Mesendoderm (in vitro differentiated cells): Measurements from ENCODE around the gene CDCA8.
"Not testable (repeated sequence)": the region's sequence is repeated elsewhere in the genome, so short reads cannot be mapped to it uniquely, and the experiment has no call there.

Experiments used
- DNase-seq: peaks from one replicate; pipeline ENCODE4 v3.0.0; 2013
- H2AK5ac ChIP-seq: 2 replicates; pipeline ENCODE4 v1.6.1; 2013; ENCODE audit warnings: low read length, inconsistent platforms
- H2BK120ac ChIP-seq: 2 replicates; pipeline ENCODE4 v1.6.1; 2013; ENCODE audit warnings: low read depth, mild to moderate bottlenecking, low read length, moderate library complexity, mixed read lengths
- H2BK15ac ChIP-seq: replicated peaks from 2 replicates; pipeline ENCODE4 v1.6.1; 2013; ENCODE audit warnings: low read depth, mild to moderate bottlenecking, moderate library complexity
- H2BK5ac ChIP-seq: 2 replicates; pipeline ENCODE4 v1.6.1; 2013; ENCODE audit warnings: low read length, inconsistent platforms
- H3K18ac ChIP-seq: 2 replicates; pipeline ENCODE4 v1.6.1; 2013; ENCODE audit warnings: mild to moderate bottlenecking, low read length, mixed read lengths
- H3K23ac ChIP-seq: one replicate; pipeline ENCODE4 v1.6.1; 2013; ENCODE audit warnings: low read length
- H3K27ac ChIP-seq: 2 replicates; pipeline ENCODE4 v1.5.1; 2013; ENCODE audit warnings: low read depth, mild to moderate bottlenecking, inconsistent platforms, low read length, moderate library complexity
- H3K27me3 ChIP-seq: 2 replicates; pipeline ENCODE4 v1.6.1; 2013; ENCODE audit warnings: low read length, control low read depth, mild to moderate bottlenecking, inconsistent platforms; ENCODE audit not compliant: insufficient read depth, poor library complexity
- H3K36me3 ChIP-seq: 2 replicates; pipeline ENCODE4 v1.6.1; 2013; ENCODE audit warnings: low read length, inconsistent platforms; ENCODE audit not compliant: control insufficient read depth, insufficient read depth
- H3K4ac ChIP-seq: one replicate; pipeline ENCODE4 v1.6.1; 2013; ENCODE audit warnings: low read depth, mild to moderate bottlenecking, low read length, moderate library complexity
- H3K4me1 ChIP-seq: 2 replicates; pipeline ENCODE4 v1.6.1; 2013; ENCODE audit warnings: low read depth, low read length, inconsistent platforms; ENCODE audit not compliant: control insufficient read depth
- H3K4me2 ChIP-seq: 2 replicates; pipeline ENCODE4 v1.6.1; 2013; ENCODE audit warnings: low read length
- H3K4me3 ChIP-seq: 2 replicates; pipeline ENCODE4 v1.5.1; 2013; ENCODE audit warnings: mild to moderate bottlenecking, low read length
- H3K56ac ChIP-seq: one replicate; pipeline ENCODE4 v1.6.1; 2013; ENCODE audit warnings: low read length
- H3K79me1 ChIP-seq: 2 replicates; pipeline ENCODE4 v1.6.1; 2013; ENCODE audit warnings: low read length, inconsistent platforms
- H3K79me2 ChIP-seq: 2 replicates; pipeline ENCODE4 v1.6.1; 2013; ENCODE audit warnings: mild to moderate bottlenecking, low read length; ENCODE audit not compliant: control insufficient read depth, insufficient read depth
- H3K9ac ChIP-seq: 2 replicates; pipeline ENCODE4 v1.6.1; 2013; ENCODE audit warnings: low read length, inconsistent platforms
- H4K5ac ChIP-seq: one replicate; pipeline ENCODE4 v1.6.1; 2013; ENCODE audit warnings: low read length
- H4K8ac ChIP-seq: one replicate; pipeline ENCODE4 v1.6.1; 2013; ENCODE audit warnings: low read depth, mild to moderate bottlenecking, control low read depth, low read length, moderate library complexity
- WGBS: extraction: QIAGEN DNeasy Blood & Tissue Kit; methylation state at CpG from one replicate; pipeline ENCODE4 v1.1.7; 2013; ENCODE audit warnings: low lambda C conversion rate, missing lambda C conversion rate; ENCODE audit not compliant: insufficient coverage; ENCODE audit errors: extremely low coverage; 5-methylcytosine and 5-hydroxymethylcytosine counted together

Gene CDCA8

GRCh38 chr1:37684182-37684581 lies 8.1 kb upstream of the CDCA8 start:
- H3K9ac ChIP-seq, H3K4me3 ChIP-seq, H2AK5ac ChIP-seq, H3K4ac ChIP-seq, H2BK15ac ChIP-seq, H3K27me3 ChIP-seq, H3K36me3 ChIP-seq, H2BK5ac ChIP-seq, H3K4me2 ChIP-seq, H3K79me1 ChIP-seq, H3K56ac ChIP-seq, H4K5ac ChIP-seq, H3K4me1 ChIP-seq, H2BK120ac ChIP-seq, H4K8ac ChIP-seq, H3K79me2 ChIP-seq, DNase-seq, H3K18ac ChIP-seq, H3K23ac ChIP-seq, H3K27ac ChIP-seq: not testable (repeated sequence)
- WGBS, result no CpG with 5 or more reads among the region's 9 CpGs

GRCh38 chr1:37685722-37686121 lies 6.6 kb upstream of the CDCA8 start:
- Histone ChIP-seq H3K79me1 (peaks cover 7% of the 10 kb centered on the region), H3K4me2 (no peak overlapping the region), H4K5ac (no peak overlapping the region), H3K9ac (no peak overlapping the region), H3K4ac (no peak overlapping the region), H2BK120ac (no peak overlapping the region), H3K36me3 (peaks cover 8% of the 10 kb centered on the region), H2BK15ac (no peak overlapping the region), H3K27ac (no peak overlapping the region), H3K79me2 (peaks cover 16% of the 10 kb centered on the region), H3K27me3 (no peaks in the 10 kb centered on the region), H3K56ac (no peak overlapping the region), H4K8ac (no peak overlapping the region), H3K4me3 (no peak overlapping the region), H2AK5ac (no peak overlapping the region), H3K18ac (no peak overlapping the region), H3K23ac (no peak overlapping the region), H3K4me1 (peaks cover 3% of the 10 kb centered on the region), H2BK5ac (no peak overlapping the region)
- no peak for DNase-seq
- WGBS, result 100% methylated on average over 1 of the region's 3 CpGs

GRCh38 chr1:37687764-37688163 lies 4.6 kb upstream of the CDCA8 start:
- H3K4me3 ChIP-seq, H3K18ac ChIP-seq, H3K27me3 ChIP-seq, H4K8ac ChIP-seq, H3K27ac ChIP-seq, H3K36me3 ChIP-seq, H3K9ac ChIP-seq, H2BK120ac ChIP-seq, H3K4me1 ChIP-seq, H3K4ac ChIP-seq, H2BK5ac ChIP-seq, H2AK5ac ChIP-seq, H4K5ac ChIP-seq, DNase-seq, H3K23ac ChIP-seq, H2BK15ac ChIP-seq, H3K4me2 ChIP-seq, H3K56ac ChIP-seq: not testable (repeated sequence)
- WGBS, result no CpG with 5 or more reads among the region's 2 CpGs
- peaks cover 21% of the 10 kb centered on the region for H3K79me2 ChIP-seq
- peaks cover 14% of the 10 kb centered on the region for H3K79me1 ChIP-seq

- H2AK5ac ChIP-seq, result no peak overlapping the region
Measured at GRCh38 chr1:37688926-37689325, 3.4 kb upstream of the CDCA8 start.

GRCh38 chr1:37691497-37692077 lies 729 bp upstream of the CDCA8 start:
- Histone ChIP-seq H3K4me3 (peak overlapping the region; percentile 63), H3K56ac (peak overlapping the region; percentile 94), H3K9ac (peak overlapping the region; percentile 84), H3K4ac (no peak overlapping the region), H2BK5ac (no peak overlapping the region), H2AK5ac (no peak overlapping the region), H4K5ac (no peak overlapping the region), H3K79me2 (peaks cover 23% of the 10 kb centered on the region), H3K79me1 (peaks cover 19% of the 10 kb centered on the region), H3K27ac (no peak overlapping the region), H3K27me3 (no peaks in the 10 kb centered on the region), H2BK120ac (no peak overlapping the region), H4K8ac (no peak overlapping the region), H3K18ac (no peak overlapping the region), H3K4me1 (peaks cover 8% of the 10 kb centered on the region), H3K4me2 (peak overlapping the region; percentile 66), H2BK15ac (no peak overlapping the region), H3K23ac (peak overlapping the region; percentile 24), H3K36me3 (peaks cover 6% of the 10 kb centered on the region)
- DNase-seq, result peak; percentile 32
- WGBS, result no CpG with 5 or more reads among the region's 45 CpGs

More at GRCh38 chr1:37688926-37689325, 3.4 kb upstream of the CDCA8 start:
- Histone ChIP-seq H3K18ac (no peak overlapping the region), H2BK15ac (no peak overlapping the region), H3K79me1 (peaks cover 15% of the 10 kb centered on the region), H3K4me3 (no peak overlapping the region), H2BK120ac (no peak overlapping the region), H3K23ac (no peak overlapping the region), H3K4ac (no peak overlapping the region), H2BK5ac (no peak overlapping the region), H4K5ac (no peak overlapping the region), H3K9ac (peak overlapping the region; percentile 88), H3K79me2 (peaks cover 23% of the 10 kb centered on the region), H3K27ac (no peak overlapping the region), H3K56ac (peak overlapping the region; percentile 52), H3K36me3 (peaks cover 6% of the 10 kb centered on the region), H4K8ac (no peak overlapping the region), H3K4me1 (peaks cover 8% of the 10 kb centered on the region), H3K27me3 (no peaks in the 10 kb centered on the region), H3K4me2 (peak overlapping the region; percentile 49)
- DNase-seq, result no peak
- no CpG with 5 or more reads among the region's 4 CpGs for WGBS

GRCh38 chr1:37692834-37693175 lies 489 bp downstream of the CDCA8 start:
- Histone ChIP-seq H3K23ac (peak overlapping the region; percentile 80), H2AK5ac (no peak overlapping the region), H3K56ac (peak overlapping the region; percentile 100), H3K79me1 (peaks cover 21% of the 10 kb centered on the region), H4K8ac (no peak overlapping the region), H2BK15ac (no peak overlapping the region), H3K79me2 (peaks cover 23% of the 10 kb centered on the region), H4K5ac (no peak overlapping the region), H3K4ac (peak overlapping the region; percentile 2), H3K27me3 (no peaks in the 10 kb centered on the region), H2BK5ac (no peak overlapping the region), H3K9ac (peak overlapping the region; percentile 99), H3K4me1 (peaks cover 8% of the 10 kb centered on the region), H3K4me3 (peak overlapping the region; percentile 99), H3K36me3 (peaks cover 10% of the 10 kb centered on the region), H3K4me2 (peak overlapping the region; percentile 93), H3K18ac (peak overlapping the region; percentile 42), H2BK120ac (no peak overlapping the region), H3K27ac (peak overlapping the region; percentile 71)
- no peak for DNase-seq
- WGBS, result no CpG with 5 or more reads among the region's 16 CpGs
